ENCODE measurements around the gene TUSC2.
A peak's percentile ranks its signal among the peaks of the same experiment; 100 is the strongest.
"Not testable (repeated sequence)": the region's sequence is repeated elsewhere in the genome, so short reads cannot be mapped to it uniquely, and the experiment has no call there.

TUSC2 gene

GRCh38 chr3:50293079-50293801 lies 34.8 kb downstream of the TUSC2 start:
- no peak for DNase-seq

- DNase-seq, result peak; percentile 89 to 98
Measured at GRCh38 chr3:50292159-50293078, 35.6 kb downstream of the TUSC2 start, which contains the start of gene IFRD2. Gene IFRD2 (minus strand): TSS chr3:50292429. CDS start chr3:50292274, 155 bp downstream.

- DNase-seq, result no peak
Measured at GRCh38 chr3:50290161-50290641, 37.8 kb downstream of the TUSC2 start.

- DNase-seq, result no peak
Measured at GRCh38 chr3:50289130-50289529, 38.9 kb downstream of the TUSC2 start.

- DNase-seq, result no peak
Measured at GRCh38 chr3:50288387-50289007, 39.5 kb downstream of the TUSC2 start.

GRCh38 chr3:50287262-50287661 lies 40.8 kb downstream of the TUSC2 start:
- no peak for DNase-seq

GRCh38 chr3:50286322-50287227 lies 41.4 kb downstream of the TUSC2 start:
- DNase-seq, result no peak

GRCh38 chr3:50284121-50284520 lies 43.9 kb downstream of the TUSC2 start:
- DNase-seq, result not testable (repeated sequence)

- no peak for DNase-seq
Measured at GRCh38 chr3:50279255-50280016, 48.6 kb downstream of the TUSC2 start.

GRCh38 chr3:50278880-50279224 lies 49.2 kb downstream of the TUSC2 start, which contains the start of gene LSMEM2:
Gene LSMEM2 (plus strand): TSS chr3:50279087. CDS start chr3:50279114, 27 bp downstream.
- DNase-seq, result no peak

- DNase-seq, result no peak
Measured at GRCh38 chr3:50278123-50278879, 49.7 kb downstream of the TUSC2 start.

- no peak for DNase-seq
Measured at GRCh38 chr3:50276762-50277101, 51.3 kb downstream of the TUSC2 start.

GRCh38 chr3:50275996-50276761 lies 51.8 kb downstream of the TUSC2 start:
- DNase-seq, result no peak

- DNase-seq, result no peak
Measured at GRCh38 chr3:50275141-50275995, 52.7 kb downstream of the TUSC2 start.

All from NCI-H526 (cell line).